GM19043 (cell line): Measurements from ENCODE around the gene TMEM132C.
"Not testable (repeated sequence)": the region's sequence is repeated elsewhere in the genome, so short reads cannot be mapped to it uniquely, and the experiment has no call there.

Experiments
- ATAC-seq: cut with Tn5 transposase; IDR thresholded peaks from one replicate; pipeline ENCODE4 v1.9.1; 2021; ENCODE audit warnings: low read depth; ENCODE audit not compliant: unreplicated experiment

The TMEM132C gene

DNA sequence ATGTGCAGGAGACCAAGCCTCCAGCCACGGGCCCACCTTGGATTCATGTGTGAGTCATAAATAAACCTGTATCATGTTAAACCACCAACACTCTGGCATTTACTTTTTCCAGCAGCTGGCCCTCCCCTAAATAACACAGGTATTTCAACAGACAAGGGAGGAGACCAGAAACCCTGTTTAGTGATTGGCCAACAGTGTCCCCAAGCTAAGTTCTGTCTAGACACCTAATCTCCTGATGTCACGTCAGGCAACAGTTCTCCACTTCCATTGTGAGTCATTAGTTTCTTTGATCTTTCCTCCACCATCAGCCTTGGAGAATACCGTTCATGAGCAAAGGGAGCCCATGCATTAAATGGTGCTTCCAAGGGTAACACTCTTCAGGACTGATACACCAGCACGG, 196.9 kb downstream of the TMEM132C start:
- no peak for ATAC-seq

DNA sequence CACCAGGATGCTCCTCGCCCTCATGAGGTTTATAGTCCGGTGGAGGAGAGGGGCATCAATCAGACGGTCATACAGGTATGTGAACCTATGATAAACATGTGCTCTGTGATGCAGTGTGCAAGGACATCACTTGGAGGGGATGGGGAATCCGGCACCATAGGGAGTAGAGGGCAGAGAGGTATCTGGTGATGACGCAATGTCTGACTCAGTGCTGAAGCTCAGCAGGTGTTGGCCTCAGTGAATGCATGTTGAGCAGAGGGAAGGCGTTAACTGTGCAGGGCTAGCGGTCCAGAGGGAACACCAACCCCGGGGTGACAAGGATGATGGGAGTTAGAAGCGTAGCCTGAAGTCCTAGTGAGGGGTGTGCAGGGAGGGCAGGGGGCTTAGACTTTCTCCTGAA, 200.9 kb downstream of the TMEM132C start:
- ATAC-seq: no peak

DNA sequence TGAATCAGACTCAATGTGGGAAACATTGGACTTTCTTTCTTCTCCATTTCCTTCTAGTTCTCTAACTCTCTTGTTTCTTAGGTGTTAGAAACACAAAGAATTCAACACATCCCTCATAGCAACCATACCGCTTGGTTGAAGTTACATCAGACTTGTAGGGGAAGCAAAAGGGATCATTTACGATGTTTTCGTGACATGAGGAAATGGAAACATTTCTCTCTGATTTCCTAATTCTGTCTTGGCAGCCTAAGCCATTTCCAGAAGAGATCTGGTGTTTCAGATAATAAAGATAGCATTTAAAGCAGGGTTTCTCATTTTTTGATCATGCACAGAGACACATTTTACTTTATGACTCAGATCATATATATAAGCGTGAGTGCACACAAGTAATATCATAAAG, 202.0 kb downstream of the TMEM132C start:
- ATAC-seq: no peak

DNA sequence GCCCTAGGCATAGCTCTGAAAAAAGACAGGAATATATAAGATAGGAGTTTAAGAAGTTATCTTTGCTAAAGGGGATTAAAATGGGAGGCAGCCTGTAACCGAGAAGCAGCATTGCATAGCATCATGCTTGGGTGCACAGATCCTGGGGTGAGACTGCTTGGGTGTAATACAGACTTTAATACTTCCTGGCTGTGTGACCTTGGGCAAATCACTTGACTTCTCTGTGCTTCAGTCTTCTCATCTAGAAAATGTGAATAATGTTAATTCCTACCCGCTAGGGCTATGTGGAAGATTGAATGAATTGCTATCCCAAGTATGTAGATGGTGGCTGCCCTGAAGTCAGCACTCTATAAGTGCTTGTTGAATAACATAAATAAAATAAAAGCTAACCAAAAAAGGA, 204.5 kb downstream of the TMEM132C start:
- no peak for ATAC-seq

DNA sequence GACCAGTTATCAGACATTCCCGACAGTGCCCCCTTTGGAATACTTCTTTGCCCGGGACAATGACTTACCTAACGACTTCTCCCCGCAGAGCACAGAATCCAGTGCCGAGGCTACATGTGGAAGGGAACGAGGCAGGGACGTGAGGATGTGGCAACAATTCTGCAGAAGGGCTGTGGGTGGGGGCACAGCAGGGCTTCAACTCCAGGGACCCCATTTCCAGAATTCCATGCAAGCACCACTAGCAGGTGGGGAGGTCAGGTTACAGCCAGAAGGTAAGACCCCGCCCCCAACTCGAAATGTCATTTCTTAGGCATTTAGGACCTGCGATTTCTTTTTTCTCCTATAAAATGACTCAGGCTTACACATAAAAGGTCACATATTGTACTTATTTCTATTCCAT, 207.9 kb downstream of the TMEM132C start:
- ATAC-seq: no peak

DNA sequence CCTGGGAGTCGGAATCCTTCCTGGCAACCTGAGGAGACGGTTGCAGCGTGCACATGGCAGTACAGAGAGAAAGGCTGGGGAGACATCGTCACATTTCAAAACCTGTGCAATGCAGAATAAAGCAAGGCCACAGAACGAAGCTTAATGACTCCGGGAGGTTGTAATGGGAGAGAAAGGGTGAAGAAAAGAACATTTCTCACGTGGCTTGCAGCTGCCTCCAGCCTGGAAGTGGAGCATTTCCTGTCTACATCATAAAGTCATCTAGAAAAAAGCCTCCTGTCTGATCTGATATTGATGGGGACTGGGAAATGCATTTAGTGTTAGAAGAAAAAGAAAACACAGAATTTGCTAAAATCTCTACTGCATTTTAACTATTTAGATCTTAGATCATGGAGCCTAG, 209.3 kb downstream of the TMEM132C start:
- ATAC-seq: no peak

DNA sequence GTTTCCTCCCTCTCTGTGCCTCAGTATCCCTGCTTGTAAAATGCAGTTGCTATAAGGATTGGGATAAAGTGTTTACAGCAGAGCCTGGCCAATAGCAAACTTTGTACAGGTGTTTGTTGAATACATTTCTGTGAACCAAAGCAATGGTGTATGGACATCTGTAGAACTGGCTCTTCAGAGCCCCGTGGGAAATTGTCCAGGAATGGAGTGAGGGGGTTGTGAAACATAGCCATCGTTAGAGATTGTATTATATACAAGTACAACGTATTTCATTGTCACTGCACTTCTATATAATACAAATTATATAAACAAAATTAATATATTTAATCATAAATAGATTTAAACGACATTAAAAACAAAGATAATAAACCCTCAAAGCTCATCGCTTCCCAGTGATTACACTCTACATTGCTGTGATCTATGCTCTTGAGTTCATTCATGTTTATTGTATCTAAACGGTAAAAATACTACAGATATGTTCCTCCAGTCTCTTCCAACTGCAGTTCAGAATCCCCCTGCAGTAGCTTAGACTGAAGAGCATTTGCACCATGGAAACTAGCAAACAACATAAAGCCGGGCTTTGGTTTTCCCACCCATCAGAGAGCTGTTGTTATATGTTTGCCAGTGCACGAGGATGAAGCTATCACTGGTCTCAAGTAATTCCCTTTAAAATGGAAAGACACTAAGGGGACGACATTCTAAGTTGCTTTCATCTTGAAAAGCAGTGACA, 216.7 kb downstream of the TMEM132C start:
- ATAC-seq: no peak

DNA sequence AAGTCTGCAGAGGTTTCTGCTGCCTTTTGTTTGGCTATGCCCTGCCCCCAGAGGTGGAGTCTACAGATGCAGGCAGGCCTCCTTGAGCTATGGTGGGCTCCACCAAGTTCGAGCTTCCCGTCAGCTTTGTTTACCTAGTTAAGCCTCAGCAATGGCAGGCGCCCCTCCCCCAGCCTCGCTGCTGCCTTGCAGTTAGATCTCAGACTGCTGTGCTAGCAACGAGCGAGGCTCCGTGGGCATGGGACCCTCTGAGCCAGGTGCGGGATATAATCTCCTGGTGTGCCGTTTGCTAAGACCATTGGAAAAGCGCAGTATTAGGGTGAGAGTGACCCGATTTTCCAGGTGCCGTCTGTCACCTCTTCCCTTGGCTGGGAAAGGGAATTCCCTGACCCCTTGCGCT, 230.4 kb downstream of the TMEM132C start:
- ATAC-seq: not testable (repeated sequence)

DNA sequence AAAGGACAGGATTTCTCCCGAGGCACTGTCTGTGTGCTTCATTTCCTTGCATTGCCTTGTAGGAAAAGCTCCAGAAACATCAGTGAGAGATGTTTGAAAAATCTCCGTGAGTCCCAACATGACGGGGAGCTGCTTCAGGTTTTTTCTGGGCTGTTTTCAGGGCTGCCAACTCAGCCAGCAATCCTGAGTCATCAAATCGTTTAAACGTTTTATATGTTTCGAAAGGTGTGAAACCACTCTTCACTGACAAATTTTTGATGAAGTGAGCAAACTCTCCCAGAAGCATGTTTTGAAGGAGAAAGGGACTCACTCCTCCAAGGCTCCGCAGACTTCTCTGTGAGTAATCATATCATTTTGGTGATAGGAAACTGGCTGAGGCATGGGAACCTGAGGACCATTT, 240.5 kb downstream of the TMEM132C start:
- no peak for ATAC-seq

DNA sequence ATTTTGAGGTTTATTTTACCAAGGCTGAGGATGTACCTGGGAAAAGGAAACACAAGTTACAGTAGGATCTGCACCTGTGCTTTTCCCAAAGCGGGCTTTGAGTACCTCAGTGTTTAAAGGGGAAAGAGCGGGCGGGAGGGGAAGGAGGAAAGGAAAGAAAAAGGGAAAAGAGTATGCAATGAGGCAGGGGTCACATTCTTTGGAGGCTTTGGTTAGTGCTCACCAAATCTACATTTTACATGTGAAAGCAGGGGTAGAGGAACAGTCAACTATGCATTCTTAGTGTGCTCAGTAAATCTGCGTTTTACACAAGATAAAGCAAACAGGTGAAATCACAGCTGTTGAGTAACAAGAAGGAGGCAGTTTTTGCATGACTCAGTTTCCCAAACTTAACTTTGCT, 242.2 kb downstream of the TMEM132C start:
- ATAC-seq: no peak

DNA sequence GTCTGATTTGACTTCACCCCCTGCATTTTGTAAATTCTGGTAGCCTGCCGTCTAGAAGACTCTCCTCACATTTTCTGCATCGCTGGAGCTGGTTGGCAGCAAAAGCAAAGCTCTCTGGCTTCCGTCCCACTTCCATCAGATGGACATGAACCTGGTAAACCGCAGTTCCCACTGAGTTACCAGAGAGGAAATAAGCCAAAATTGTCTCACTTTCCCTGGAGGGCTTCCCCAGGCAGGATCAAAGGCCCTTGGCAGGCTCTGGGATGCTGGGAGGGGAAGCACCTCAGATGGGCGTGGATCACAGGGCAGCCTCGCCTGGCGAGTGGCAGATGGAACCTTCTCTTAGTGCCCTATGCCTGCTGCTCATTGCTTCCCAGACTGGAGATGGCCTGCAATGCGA, 243.5 kb downstream of the TMEM132C start:
- ATAC-seq: no peak

DNA sequence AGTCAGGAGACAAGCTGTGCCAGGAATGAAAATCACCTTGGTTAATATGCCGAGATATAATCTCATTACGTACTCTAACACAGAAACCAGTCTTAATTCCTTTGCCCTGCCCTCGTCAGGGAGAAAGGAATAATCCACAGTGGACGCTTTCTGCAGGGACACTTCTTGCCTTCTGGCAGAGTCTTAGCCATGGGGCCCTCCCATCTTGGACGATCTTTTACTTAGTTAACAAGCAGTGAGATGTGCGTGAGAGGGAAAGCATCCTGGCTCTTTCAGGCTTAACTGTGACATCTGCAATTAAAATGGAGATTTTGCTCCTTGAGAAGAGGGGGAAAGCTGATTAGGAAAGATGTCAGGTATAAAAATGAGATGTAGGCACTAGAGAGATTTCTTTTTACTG, 246.4 kb downstream of the TMEM132C start:
- no peak for ATAC-seq

DNA sequence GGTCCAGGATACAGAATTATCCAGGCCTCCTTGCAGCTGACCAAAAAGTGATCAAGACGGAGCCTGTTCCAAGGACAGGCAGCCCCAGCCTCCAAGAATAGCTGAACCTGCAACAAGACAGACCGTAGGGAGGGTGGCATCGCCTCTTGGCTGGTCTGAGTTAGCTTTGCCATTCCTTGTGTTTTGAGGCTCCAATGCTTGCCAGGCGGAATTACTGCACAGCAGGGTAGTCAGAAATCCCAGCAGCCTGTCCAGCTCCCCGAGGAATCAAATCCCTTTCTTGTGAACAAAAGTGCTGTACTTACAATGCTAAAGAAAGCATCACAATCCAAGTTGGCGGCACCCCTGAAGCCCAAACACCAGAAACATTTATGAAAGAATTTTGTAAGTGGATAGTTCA, 246.9 kb downstream of the TMEM132C start:
- no peak for ATAC-seq

DNA sequence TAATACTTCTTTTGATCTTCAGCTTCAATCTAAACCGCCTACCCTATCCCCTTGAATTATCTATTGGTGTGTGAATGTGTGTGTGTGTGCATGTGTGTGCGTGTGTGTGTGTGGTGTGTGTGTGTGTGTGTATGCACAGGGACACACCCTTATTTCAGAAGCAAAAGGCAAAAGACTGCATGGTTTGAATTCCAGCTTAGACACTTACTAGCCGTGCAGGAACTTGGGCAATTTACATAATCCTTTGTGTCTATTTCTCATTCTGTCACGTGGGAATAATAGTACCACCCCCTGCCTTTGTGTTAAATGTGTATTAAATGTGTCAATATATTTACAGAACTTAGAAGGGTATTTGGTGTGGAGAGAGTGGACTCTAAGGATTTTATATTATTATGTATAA, 251.7 kb downstream of the TMEM132C start:
- ATAC-seq: no peak

DNA sequence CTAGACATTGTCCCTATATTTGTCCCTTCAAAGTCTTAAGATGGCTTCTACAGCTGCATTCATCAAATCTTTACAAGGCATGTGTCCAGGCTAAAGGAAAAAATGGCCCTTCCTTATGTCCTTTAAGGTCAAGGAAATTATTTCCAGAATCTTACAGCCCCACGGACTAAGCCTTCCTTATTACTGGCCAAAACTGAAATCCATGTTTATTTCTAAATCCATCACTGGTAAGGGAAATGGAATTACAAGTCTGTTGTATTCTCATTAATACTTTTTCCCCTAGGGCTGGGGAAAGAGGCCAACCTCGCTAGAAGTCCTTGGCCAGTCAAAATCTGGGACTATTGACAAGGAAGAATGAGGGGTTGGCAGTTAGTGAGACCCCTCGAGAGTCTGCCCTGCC, 252.5 kb downstream of the TMEM132C start:
- no peak for ATAC-seq

DNA sequence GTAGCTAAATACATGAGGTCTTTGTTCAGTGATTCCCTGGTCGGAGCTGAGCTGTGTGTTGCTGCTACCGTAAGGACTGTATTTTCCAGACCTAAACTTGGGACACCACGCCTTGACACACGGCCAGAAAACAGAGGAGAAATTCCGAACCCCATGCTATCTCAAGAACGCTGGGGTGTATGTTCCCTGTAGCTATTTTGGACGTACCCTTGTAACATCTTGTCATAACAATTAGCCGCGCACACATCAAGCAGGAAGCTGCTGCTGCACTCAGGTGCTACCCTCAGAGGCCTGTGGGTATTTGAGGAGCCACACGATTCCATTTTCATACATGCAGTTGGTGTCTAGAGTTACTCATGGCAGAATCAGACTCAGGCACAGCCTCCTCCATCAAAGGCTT, 255.0 kb downstream of the TMEM132C start:
- no peak for ATAC-seq

DNA sequence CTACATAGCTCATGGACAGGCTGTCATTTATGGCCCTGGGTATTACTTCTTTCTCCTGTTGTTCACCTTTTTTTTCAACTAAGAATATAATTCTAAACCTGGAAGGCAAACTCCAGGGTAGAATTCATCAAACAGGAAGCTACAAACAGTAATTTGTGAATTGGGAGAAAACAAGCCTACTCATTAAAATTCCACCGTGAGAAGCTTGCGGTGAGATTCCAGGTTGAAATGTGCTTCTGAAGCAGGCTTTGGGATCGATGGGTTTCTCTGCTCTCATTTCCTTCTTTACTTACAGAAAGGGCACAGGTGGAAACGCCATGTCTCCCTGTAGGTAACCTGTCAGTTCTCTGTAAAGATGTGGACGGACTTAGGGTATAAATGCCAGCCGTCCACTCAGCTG, 257.5 kb downstream of the TMEM132C start:
- no peak for ATAC-seq

DNA sequence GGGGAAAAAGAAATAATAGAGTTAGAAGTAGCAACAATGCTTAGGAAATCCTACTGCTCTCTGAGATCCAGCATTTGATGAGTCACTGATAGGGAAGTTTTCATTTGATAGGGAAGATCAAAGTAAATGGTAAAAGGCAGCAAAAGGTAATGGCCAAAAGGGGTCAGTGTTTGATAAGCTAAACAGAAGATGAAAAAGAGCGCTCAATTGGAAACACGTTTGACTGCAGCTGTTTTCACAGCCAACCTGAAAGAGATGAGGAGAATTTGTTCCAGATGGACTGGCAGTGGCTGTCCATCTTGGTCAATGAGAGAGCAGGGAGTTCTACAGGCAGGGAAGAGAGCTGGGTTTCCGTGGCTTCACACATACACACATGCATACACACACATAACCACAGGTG, 264.2 kb downstream of the TMEM132C start:
- no peak for ATAC-seq

DNA sequence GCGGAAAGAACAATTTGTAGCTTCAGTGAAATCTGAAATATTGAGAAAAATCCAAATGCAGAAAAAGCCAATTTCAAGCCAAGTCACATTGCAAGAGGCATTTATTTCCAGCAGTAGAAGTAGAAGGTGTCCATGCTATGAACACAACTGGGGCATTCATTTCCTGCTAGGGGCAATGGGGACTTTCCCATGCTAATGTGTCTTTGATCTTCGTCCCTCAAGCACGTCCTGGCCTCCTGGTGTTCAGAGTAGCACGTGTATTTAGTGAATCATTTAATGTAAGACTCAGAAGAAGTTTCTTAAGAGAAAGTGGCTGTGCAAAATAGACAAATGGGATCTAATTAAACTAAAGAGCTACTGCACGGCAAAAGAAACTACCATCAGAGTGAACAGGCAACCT, 267.9 kb downstream of the TMEM132C start:
- peak; percentile 85 for ATAC-seq

DNA sequence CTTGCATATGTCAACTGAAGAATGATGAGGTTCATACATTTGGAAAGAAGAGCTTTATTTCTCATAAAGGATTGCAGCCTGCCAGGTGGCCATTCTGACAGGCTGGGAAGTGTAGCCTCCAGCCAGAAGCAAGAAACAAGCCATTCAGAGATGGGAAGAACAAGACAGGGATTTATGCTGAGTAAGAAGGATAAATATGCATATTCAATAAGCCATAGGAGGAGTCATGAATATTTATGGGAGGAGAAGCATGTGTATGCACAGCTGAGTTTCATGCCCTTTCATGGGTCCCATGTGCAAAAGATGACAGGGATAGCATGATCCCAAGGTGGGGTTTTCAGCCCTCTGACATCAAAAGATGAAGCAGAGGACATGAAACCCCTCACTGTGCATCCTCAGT, 269.8 kb downstream of the TMEM132C start:
- ATAC-seq: no peak

DNA sequence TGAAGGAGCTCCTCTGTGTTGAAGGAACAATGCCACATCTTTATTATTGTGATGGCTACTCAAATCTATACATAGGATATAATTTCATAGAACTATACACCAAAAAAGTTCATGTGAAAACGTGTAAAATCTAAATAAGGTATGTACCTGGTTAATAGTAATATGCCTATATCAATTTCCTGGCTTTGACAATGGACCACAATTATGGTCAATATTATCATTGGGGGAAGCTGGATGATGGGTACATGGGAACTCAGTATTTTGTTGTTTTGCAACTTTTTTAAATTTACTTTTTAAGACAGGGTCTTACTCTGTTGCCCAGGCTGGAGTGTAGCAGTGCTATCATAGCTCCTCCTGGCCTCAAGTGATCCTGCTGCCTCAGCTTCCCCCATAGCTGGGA, 270.7 kb downstream of the TMEM132C start:
- no peak for ATAC-seq

DNA sequence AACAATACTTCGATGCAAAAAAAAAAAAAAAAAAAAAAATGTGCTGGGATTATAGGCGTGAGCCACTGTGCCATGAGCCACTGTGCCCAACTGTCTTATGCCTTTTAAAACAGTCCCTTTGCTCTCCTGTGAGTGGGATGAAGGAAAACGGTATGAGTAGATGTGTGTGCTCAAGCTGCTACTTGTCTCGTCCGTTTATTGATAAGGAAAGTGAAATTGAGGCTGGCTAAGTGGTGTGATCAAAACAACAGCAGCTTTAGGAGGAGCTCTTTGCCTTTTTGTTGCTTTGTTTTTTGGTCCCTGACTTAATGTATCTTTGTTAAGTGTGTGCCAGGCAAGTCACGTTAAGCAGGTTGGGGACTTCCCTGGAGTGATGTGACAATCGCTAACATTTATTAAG, 275.9 kb downstream of the TMEM132C start:
- no peak for ATAC-seq

DNA sequence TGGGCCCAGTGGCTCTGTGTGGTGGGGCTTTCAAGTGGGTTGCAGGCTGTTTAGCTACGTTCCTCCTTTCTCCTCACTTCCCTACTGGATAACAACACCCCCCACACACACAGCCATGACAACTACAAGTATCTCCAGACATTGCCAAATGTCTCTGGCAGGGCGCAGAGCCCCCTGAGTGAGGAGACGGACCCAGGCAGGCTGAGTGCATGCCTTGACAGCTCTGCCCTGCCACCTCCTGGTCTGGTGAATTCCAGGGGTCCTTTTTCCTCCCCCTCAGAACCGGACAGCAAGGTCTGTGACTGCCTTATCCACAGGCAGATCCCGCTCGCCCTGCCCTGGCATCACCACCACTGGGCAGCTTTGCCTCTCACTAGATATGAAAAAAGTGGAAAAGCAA, 276.5 kb downstream of the TMEM132C start:
- no peak for ATAC-seq
